Smooth muscle cell of the coronary artery (primary cell): ENCODE data around the gene CRYGB. TPM values are rescaled to one million over a fixed set of nuclear protein-coding genes. Genes with fewer than 3 reads are reported as not detected.

Experiments
- total RNA-seq: library from RNA; depleted of rRNA; stranded (reverse); fragments of >200 nt; gene quantifications from 2 replicates; pipeline ENCODE4 v1.2.3, GENCODE V29; 2014; ENCODE audit warnings: low replicate concordance

CRYGB gene, protein sequence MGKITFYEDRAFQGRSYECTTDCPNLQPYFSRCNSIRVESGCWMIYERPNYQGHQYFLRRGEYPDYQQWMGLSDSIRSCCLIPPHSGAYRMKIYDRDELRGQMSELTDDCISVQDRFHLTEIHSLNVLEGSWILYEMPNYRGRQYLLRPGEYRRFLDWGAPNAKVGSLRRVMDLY
- total RNA-seq = not detected in 2 replicates

DNA sequence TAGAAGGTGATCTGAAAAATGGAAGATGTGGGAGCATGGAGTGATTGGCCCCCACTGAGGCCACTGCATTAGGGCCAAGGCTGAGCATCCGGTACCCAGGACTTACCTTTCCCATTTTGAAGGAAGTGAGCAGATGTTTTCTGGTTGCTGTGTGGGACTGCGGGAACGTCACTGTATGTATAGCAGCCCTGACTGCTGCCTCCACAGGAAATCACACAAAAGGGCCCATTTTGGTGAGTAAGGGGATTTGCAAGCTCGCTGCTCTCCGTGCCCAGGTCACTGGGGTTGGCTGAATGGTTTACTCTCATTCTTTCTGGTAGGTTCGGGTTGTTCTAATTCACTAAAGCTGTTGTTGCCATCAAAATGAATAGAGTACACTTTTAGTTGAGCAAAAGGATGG is at the start of gene CRYGB:
TSS of gene CRYGB (minus strand) at position 153 of the 400 bp plus-strand sequence. CDS start at position 115, 38 bp downstream.

DNA sequence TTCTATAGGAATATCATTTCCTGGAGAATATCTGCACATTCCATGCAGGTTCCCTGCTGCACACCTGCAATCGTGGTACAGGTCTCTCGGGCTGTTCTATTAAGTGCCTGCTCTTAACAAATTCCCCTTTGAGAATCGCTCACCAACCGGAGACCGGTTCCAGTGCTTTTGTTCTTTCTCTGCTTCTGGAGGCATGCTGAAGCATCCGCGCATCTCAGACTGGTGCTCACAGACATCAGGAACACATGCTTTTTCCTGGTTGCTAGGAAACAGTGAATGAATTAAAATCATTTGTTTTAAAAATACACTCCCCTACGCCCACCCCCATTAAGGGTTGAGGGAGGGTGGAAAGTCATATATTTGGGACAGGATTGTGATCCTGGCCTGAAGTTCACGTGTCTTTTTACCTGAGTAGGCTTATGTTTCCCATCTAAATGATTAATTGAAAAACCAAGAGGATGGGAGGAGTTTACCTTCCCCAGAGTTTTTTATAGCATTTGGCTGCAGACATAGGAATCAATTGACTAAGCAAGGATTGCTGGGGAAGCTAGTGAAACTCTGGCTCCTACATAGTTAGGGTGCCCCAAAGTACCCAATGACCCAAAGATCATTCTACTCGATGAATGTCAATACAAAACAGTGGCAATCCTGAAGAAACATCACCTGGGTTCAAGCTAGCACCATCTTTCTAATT is 44.0 kb upstream of the CRYGB start, which contains the start of gene C2orf80:
TSS of gene C2orf80 (minus strand) at position 221 of the 694 bp plus-strand sequence. CDS start 3,044 bp downstream, outside the sequence.

DNA sequence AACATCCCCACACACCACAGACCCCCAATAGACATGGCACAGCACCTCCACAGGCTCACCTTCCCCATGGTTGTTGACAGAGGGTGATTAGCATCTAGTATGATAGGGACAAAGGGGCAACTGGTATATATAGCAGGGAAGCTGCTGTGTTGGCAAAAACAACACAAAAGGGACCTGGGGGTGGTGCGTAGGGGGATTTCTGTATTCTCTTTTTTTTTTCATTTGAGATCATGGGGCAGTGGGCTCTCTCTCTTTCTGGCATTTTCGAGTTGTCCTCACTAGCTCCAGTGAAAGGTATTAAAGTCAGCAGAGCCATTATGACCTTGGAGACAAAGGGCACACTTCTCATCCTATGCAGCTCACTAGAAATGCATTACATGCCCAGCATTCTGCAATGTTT is 17.5 kb upstream of the CRYGB start, which contains the start of gene CRYGA:
TSS of gene CRYGA (minus strand) at position 101 of the 400 bp plus-strand sequence. CDS start at position 68, 33 bp downstream.

DNA sequence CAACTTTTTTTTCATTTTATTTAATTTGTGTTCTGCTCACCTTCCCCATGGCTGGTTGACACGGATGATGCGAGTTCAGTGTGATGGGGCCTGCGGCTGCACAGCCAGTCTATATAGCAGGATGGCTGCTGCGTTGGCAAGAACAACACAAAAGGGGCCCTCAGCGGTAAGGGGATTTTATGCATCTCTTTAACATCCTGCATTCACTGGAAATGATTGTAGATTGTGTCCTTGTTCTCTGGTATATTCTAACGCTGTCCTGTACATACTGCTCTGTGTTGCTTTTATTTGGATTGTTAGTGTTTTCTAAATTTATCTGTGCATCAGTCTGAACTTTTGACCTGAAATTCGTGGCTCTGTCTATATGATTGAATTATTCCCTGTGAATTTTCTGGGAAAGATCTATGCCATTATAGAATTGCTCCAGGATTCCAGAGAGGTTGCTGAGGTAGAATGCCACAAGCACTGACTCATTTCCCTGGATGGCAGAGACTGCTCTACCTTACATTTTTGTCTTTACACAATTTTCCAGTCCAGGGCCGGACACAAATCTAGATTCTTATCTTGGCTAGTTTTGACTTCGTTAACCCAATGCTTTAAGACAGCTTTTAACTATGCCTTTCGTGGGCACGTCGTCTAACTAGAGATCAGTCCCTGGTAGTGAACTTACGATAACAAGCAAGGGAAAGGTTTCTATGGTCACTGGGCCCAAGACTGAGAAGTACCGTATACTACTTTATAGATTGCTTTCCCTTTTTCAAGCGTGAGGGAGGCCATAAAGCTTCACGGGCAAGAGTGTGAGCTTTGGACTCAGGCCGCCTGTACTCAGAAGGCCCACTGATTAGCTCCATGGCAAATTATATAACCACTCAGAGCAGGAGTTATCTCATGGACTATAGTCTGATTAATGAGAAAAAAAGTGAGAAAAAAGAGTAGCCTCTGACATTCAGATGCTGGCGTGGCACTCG is 15.9 kb downstream of the CRYGB start, which contains the start of gene CRYGC:
TSS of gene CRYGC (minus strand) at position 85 of the 968 bp plus-strand sequence. CDS start at position 49, 36 bp downstream.

DNA sequence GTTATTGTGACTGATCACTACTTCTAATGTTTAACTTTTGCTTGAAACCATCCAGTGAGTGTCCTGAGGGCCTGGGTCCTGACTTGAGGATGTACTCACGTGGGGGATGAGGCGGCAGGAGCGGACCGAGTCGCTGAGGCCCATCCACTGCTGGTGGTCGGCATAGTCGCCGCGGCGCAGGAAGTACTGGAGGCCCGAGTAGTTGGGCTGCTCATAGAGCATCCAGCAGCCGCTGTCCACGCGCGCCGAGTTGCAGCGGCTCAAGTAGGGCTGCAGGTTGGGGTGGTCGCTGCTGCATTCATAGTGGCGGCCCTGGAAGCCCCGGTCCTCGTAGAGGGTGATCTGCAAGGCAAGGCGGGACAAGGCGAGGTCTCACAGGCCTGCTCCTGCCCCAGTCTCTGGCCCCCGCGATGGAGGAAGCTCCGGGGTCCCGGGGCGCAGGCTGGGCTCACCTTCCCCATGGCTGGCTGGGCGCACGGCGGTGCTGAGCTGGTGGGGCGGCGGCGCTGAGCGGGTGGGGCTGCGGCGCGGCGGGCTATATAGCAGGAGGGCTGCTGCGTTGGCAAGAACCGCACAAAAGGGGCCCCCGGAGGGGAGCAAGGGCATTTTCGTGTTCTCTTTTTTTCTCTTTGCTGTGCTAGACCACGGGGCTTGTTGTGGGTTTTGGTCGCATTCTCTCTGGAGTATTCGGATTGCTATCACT is 21.8 kb downstream of the CRYGB start, which contains the start of gene CRYGD:
TSS of gene CRYGD (minus strand) at position 512 of the 703 bp plus-strand sequence. CDS start at position 461, 51 bp downstream.

Other genes with a start within 250 kb of the CRYGB start
- gene PLEKHM3, start 120.6 kb downstream of the CRYGB start, total RNA-seq = 9.7 and 16.5 TPM in 2 replicates
- gene CRYGD, start 21.6 kb downstream of the CRYGB start, total RNA-seq = not detected in 2 replicates
- not detected in 2 replicates for gene CRYGC, start 16.3 kb downstream of the CRYGB start, total RNA-seq
- not detected in 2 replicates for gene CRYGA, start 17.4 kb upstream of the CRYGB start, total RNA-seq
- not detected in 2 replicates for gene C2orf80, start 43.9 kb upstream of the CRYGB start, total RNA-seq
- gene IDH1, start 108.9 kb upstream of the CRYGB start, total RNA-seq = 123 and 125 TPM in 2 replicates
- gene PIKFYVE, start 120.1 kb upstream of the CRYGB start, total RNA-seq = 19.0 and 21.3 TPM in 2 replicates